SJCRH30 (cell line): ENCODE measurements around the gene FN3K. TPM values are rescaled to one million over a fixed set of nuclear protein-coding genes. Genes with fewer than 3 reads are reported as not detected.

Experiments
- DNase-seq, 2 experiments: peaks; one replicate each; pipeline ENCODE4 v3.0.0-alpha.2; 2015 to 2020
- H3K27ac ChIP-seq: fragments of 250-450 bp; sonication (Bioruptor Pico); 2 replicates; pipeline ENCODE4 v1.5.1; 2020; ENCODE audit warnings: mild to moderate bottlenecking, moderate library complexity
- H3K27me3 ChIP-seq: fragments of 250-450 bp; sonication (Bioruptor Pico); 2 replicates; pipeline ENCODE4 v1.5.1; 2020; ENCODE audit warnings: mild to moderate bottlenecking, moderate library complexity
- H3K36me3 ChIP-seq: fragments of 250-450 bp; sonication (Bioruptor Pico); 2 replicates; pipeline ENCODE4 v1.5.1; 2020; ENCODE audit warnings: mild to moderate bottlenecking, moderate library complexity
- H3K4me1 ChIP-seq: fragments of 250-450 bp; sonication (Bioruptor Pico); 2 replicates; pipeline ENCODE4 v1.5.1; 2020; ENCODE audit warnings: mild to moderate bottlenecking, moderate library complexity
- H3K4me3 ChIP-seq: fragments of 250-450 bp; sonication (Bioruptor Pico); 2 replicates; pipeline ENCODE4 v1.5.1; 2020; ENCODE audit warnings: mild to moderate bottlenecking, moderate library complexity
- H3K9me3 ChIP-seq: fragments of 250-450 bp; sonication (Bioruptor Pico); replicated peaks from 2 replicates; pipeline ENCODE4 v1.5.1; 2020; ENCODE audit warnings: mild to moderate bottlenecking, moderate library complexity
- total RNA-seq: library from RNA; depleted of rRNA; stranded (reverse); fragments of >200 nt; shearing (Covaris generic); gene quantifications from 2 replicates; pipeline ENCODE4 v1.2.3, GENCODE V29; 2014; rRNA removed

Gene FN3K
- 0.79 and 2.1 TPM in 2 replicates for total RNA-seq

- no peak within 1 kb of the TSS for H3K27ac ChIP-seq
- DNase-seq = no peak
- no peaks in the 10 kb centered on the region for H3K27me3 ChIP-seq
- H3K4me1 ChIP-seq = no peaks in the 10 kb centered on the region
- H3K4me3 ChIP-seq = no peak within 1 kb of the TSS
- H3K9me3 ChIP-seq = peaks cover 9% of the 10 kb centered on the region
- peaks cover 38% of the 10 kb centered on the region for H3K36me3 ChIP-seq
Measured at GRCh38 chr17:82734987-82735866, at the start of gene FN3K. Gene FN3K (plus strand): TSS chr17:82735615. CDS start chr17:82735637, 22 bp downstream.

GRCh38 chr17:82686366-82687324 is 48.8 kb upstream of the FN3K start:
- Histone ChIP-seq H3K4me3 (no peak overlapping the region), H3K4me1 (peaks cover 11% of the 10 kb centered on the region), H3K27me3 (no peaks in the 10 kb centered on the region), H3K36me3 (no peaks in the 10 kb centered on the region), H3K9me3 (0 out of 2 replicates have a peak, but pooled peaks cover 2% of the 10 kb centered on the region), H3K27ac (no peak overlapping the region)
- DNase-seq = no peak

- Histone ChIP-seq H3K4me1 (peaks cover 11% of the 10 kb centered on the region), H3K4me3 (no peak overlapping the region), H3K9me3 (no peaks in the 10 kb centered on the region), H3K27ac (no peak overlapping the region), H3K27me3 (no peaks in the 10 kb centered on the region), H3K36me3 (no peaks in the 10 kb centered on the region)
- peak; percentile 71 to 86 for DNase-seq
Measured at GRCh38 chr17:82687375-82687861, 48.0 kb upstream of the FN3K start.

GRCh38 chr17:82687871-82688270 is 47.5 kb upstream of the FN3K start:
- DNase-seq = no peak
- H3K4me3 ChIP-seq = no peak overlapping the region
- H3K9me3 ChIP-seq = no peaks in the 10 kb centered on the region
- no peaks in the 10 kb centered on the region for H3K36me3 ChIP-seq
- no peak overlapping the region for H3K27ac ChIP-seq
- H3K27me3 ChIP-seq = no peaks in the 10 kb centered on the region
- H3K4me1 ChIP-seq = peaks cover 11% of the 10 kb centered on the region

- Histone ChIP-seq H3K4me3 (no peak overlapping the region), H3K4me1 (peaks cover 11% of the 10 kb centered on the region), H3K36me3 (no peaks in the 10 kb centered on the region), H3K27ac (no peak overlapping the region), H3K27me3 (no peaks in the 10 kb centered on the region), H3K9me3 (no peaks in the 10 kb centered on the region; the same call in 1 of the 2 replicates)
- DNase-seq = no peak
Measured at GRCh38 chr17:82689077-82689476, 46.3 kb upstream of the FN3K start.

GRCh38 chr17:82690786-82691489 is 44.5 kb upstream of the FN3K start:
- Histone ChIP-seq H3K27me3 (no peaks in the 10 kb centered on the region), H3K4me1 (peaks cover 11% of the 10 kb centered on the region), H3K27ac (no peak overlapping the region), H3K4me3 (no peak overlapping the region), H3K9me3 (peaks cover 6% of the 10 kb centered on the region), H3K36me3 (no peaks in the 10 kb centered on the region)
- DNase-seq = no peak

- H3K9me3 ChIP-seq = peaks cover 6% of the 10 kb centered on the region
- DNase-seq = no peak
- H3K27ac ChIP-seq = no peak overlapping the region
- H3K4me3 ChIP-seq = no peak overlapping the region
- H3K36me3 ChIP-seq = no peaks in the 10 kb centered on the region
- H3K4me1 ChIP-seq = peaks cover 10% of the 10 kb centered on the region
- H3K27me3 ChIP-seq = no peaks in the 10 kb centered on the region
Measured at GRCh38 chr17:82691714-82692113, 43.7 kb upstream of the FN3K start.

GRCh38 chr17:82692268-82692667 is 43.1 kb upstream of the FN3K start:
- Histone ChIP-seq H3K4me1 (peaks cover 4% of the 10 kb centered on the region), H3K27ac (no peak overlapping the region), H3K9me3 (peaks cover 6% of the 10 kb centered on the region), H3K36me3 (no peaks in the 10 kb centered on the region), H3K27me3 (no peaks in the 10 kb centered on the region), H3K4me3 (no peak overlapping the region)
- no peak for DNase-seq

- no peak overlapping the region for H3K4me3 ChIP-seq
- no peaks in the 10 kb centered on the region for H3K4me1 ChIP-seq
- peaks cover 6% of the 10 kb centered on the region for H3K9me3 ChIP-seq
- no peaks in the 10 kb centered on the region for H3K27me3 ChIP-seq
- no peak for DNase-seq
- H3K36me3 ChIP-seq = no peaks in the 10 kb centered on the region
- H3K27ac ChIP-seq = no peak overlapping the region
Measured at GRCh38 chr17:82693168-82693867, 42.1 kb upstream of the FN3K start.

GRCh38 chr17:82694647-82695046 is 40.8 kb upstream of the FN3K start:
- H3K27me3 ChIP-seq = no peaks in the 10 kb centered on the region
- no peak for DNase-seq

GRCh38 chr17:82696259-82696658 is 39.2 kb upstream of the FN3K start:
- peaks cover 6% of the 10 kb centered on the region for H3K9me3 ChIP-seq
- no peak overlapping the region for H3K4me3 ChIP-seq
- no peak for DNase-seq
- no peaks in the 10 kb centered on the region for H3K27me3 ChIP-seq
- no peak overlapping the region for H3K27ac ChIP-seq
- no peaks in the 10 kb centered on the region for H3K4me1 ChIP-seq
- no peaks in the 10 kb centered on the region for H3K36me3 ChIP-seq

More at GRCh38 chr17:82694647-82695046, 40.8 kb upstream of the FN3K start:
- H3K4me3 ChIP-seq = no peak overlapping the region
- no peaks in the 10 kb centered on the region for H3K36me3 ChIP-seq
- peaks cover 6% of the 10 kb centered on the region for H3K9me3 ChIP-seq
- no peaks in the 10 kb centered on the region for H3K4me1 ChIP-seq
- H3K27ac ChIP-seq = no peak overlapping the region

- no peak overlapping the region for H3K27ac ChIP-seq
- no peak for DNase-seq
- H3K9me3 ChIP-seq = peaks cover 6% of the 10 kb centered on the region
Measured at GRCh38 chr17:82696916-82697807, 38.3 kb upstream of the FN3K start.

GRCh38 chr17:82697808-82698064 is 37.7 kb upstream of the FN3K start:
- Histone ChIP-seq H3K27me3 (peaks cover 5% of the 10 kb centered on the region; the same call in 1 of the 2 replicates), H3K9me3 (peaks cover 6% of the 10 kb centered on the region), H3K36me3 (no peaks in the 10 kb centered on the region), H3K4me3 (peak overlapping the region; percentile 71), H3K27ac (no peak overlapping the region), H3K4me1 (peaks cover 8% of the 10 kb centered on the region; the same call in 1 of the 2 replicates)
- DNase-seq = no peak

More at GRCh38 chr17:82696916-82697807, 38.3 kb upstream of the FN3K start:
- no peaks in the 10 kb centered on the region for H3K36me3 ChIP-seq
- peak overlapping the region; percentile 71 for H3K4me3 ChIP-seq
- peaks cover 2% of the 10 kb centered on the region; the same call in 1 of the 2 replicates for H3K4me1 ChIP-seq
- H3K27me3 ChIP-seq = no peaks in the 10 kb centered on the region
